ENCODE measurements around the gene ATG9A.
"Not testable (repeated sequence)": the region's sequence is repeated elsewhere in the genome, so short reads cannot be mapped to it uniquely, and the experiment has no call there.

GRCh38 chr2:219200502-219201326 is 28.7 kb downstream of the ATG9A start:
- not testable (repeated sequence) for TF ChIP-seq CTCF (IDR thresholded peaks at IDR 0.05; ENCODE audit: insufficient read depth, low read length, poor library complexity, severe bottlenecking); EZH2phosphoT487 (conservative IDR thresholded peaks at IDR 0.05; ENCODE audit: low read length)

Measured in SU-DHL-6 (cell line).